Endothelial cell of umbilical vein (primary cell): Measurements from ENCODE around the gene TMEM129. TPM values are rescaled to one million over a fixed set of nuclear protein-coding genes. Genes with fewer than 3 reads are reported as not detected.

ENCODE experiments used
- BruUV-seq: library from RNA; stranded (reverse); fragments of 400-500 nt; replicated peaks from 2 replicates; lab custom pipeline; 2021; lab: Mats Ljungman, UMichigan
- CTCF ChIA-PET: fragments of 300-600, 350-600 bp; sonication (Branson Sonifier 250); formaldehyde crosslinking; loops from one replicate; lab custom pipeline; 2021; ENCODE audit warnings: antibody characterized with exemption, inconsistent platforms; lab: Charles Lee
- POLR2A ChIA-PET: fragments of 300-600, 350-600 bp; sonication (Branson Sonifier 250); formaldehyde crosslinking; loops from one replicate; lab custom pipeline; 2021; ENCODE audit warnings: antibody characterized with exemption, inconsistent platforms; lab: Charles Lee
- DNase-seq: peaks from one replicate; pipeline ENCODE4 v3.0.0-alpha.2; 2011; ENCODE audit warnings: low read depth, low spot score
- FAIRE-seq: peaks from 2 replicates; lab custom pipeline; 2011; peaks lifted over from hg19 to GRCh38; lab: Jason Lieb, UNC
- H2AFZ ChIP-seq: 2 replicates; pipeline ENCODE4 v1.6.0; 2012; ENCODE audit warnings: low read depth, low read length, control low read depth, inconsistent platforms
- H3K27ac ChIP-seq: 2 replicates; pipeline ENCODE4 v1.5.1; 2011; ENCODE audit warnings: low read depth, mild to moderate bottlenecking, control low read depth, low read length, moderate library complexity; ENCODE audit not compliant: insufficient read depth
- H3K27me3 ChIP-seq, 2 experiments: 2 replicates each; pipeline versions ENCODE4 v1.6.0 to v1.6.1; 2011; ENCODE audit warnings: low read length in 2 of 2, mixed read lengths in 1 of 2; ENCODE audit not compliant: control insufficient read depth in 2 of 2, insufficient read depth in 2 of 2
- H3K36me3 ChIP-seq, 2 experiments: 2 replicates in 1 of 2; 3 replicates in 1 of 2; pipeline ENCODE4 v1.5.1; 2011; ENCODE audit warnings: low read length in 2 of 2, mild to moderate bottlenecking in 1 of 2, moderate library complexity in 1 of 2; ENCODE audit not compliant: control insufficient read depth in 2 of 2, insufficient read depth in 2 of 2; ENCODE audit errors: extremely low read depth in 1 of 2
- H3K4me1 ChIP-seq: 3 replicates; pipeline ENCODE4 v1.5.1; 2011; ENCODE audit warnings: mild to moderate bottlenecking, low read length; ENCODE audit not compliant: control insufficient read depth, insufficient read depth; ENCODE audit errors: extremely low read depth
- H3K4me2 ChIP-seq: 2 replicates; pipeline ENCODE4 v1.6.1; 2011; ENCODE audit warnings: low read length, control low read depth, mixed read lengths; ENCODE audit not compliant: insufficient read depth
- H3K4me3 ChIP-seq, 3 experiments: fragments of 200-600 bp in 1 of 3; sonication (generic), shearing (Covaris generic) in 1 of 3; replicated peaks in 1 of 3; 2 replicates each; pipeline ENCODE4 v1.5.1; 2011 to 2016; ENCODE audit warnings: control low read depth in 3 of 3, low read length in 3 of 3, mild to moderate bottlenecking in 2 of 3, inconsistent platforms in 1 of 3, low read depth in 1 of 3, moderate library complexity in 1 of 3; ENCODE audit not compliant: insufficient read depth in 1 of 3
- H3K79me2 ChIP-seq: 2 replicates; pipeline ENCODE4 v1.6.0; 2012; ENCODE audit warnings: low read length, inconsistent platforms; ENCODE audit not compliant: control insufficient read depth, insufficient read depth
- H3K9ac ChIP-seq: replicated peaks from 2 replicates; pipeline ENCODE3; 2011; ENCODE audit warnings: low read length, control low read depth; ENCODE audit not compliant: insufficient read depth; ENCODE audit errors: extremely low read depth
- H3K9me1 ChIP-seq: replicated peaks from 3 replicates; pipeline ENCODE4 v1.6.0; 2011; ENCODE audit warnings: mild to moderate bottlenecking, low read length; ENCODE audit not compliant: control insufficient read depth, insufficient read depth; ENCODE audit errors: extremely low read depth
- H3K9me3 ChIP-seq: replicated peaks from 2 replicates; pipeline ENCODE4 v1.5.1; 2012; ENCODE audit warnings: low read length, inconsistent platforms; ENCODE audit not compliant: control insufficient read depth, insufficient read depth
- H4K20me1 ChIP-seq: replicated peaks from 2 replicates; pipeline ENCODE3; 2011; ENCODE audit warnings: mild to moderate bottlenecking, low read length; ENCODE audit not compliant: control insufficient read depth, insufficient read depth; ENCODE audit errors: extremely low read depth
- CTCF ChIP-seq, 2 donors: IDR thresholded peaks; 1 replicate in 1 of 2; 2 replicates in 1 of 2; pipeline ENCODE4 v1.5.1; 2011; ENCODE audit warnings: low read length in 2 of 2, mild to moderate bottlenecking in 2 of 2, moderate library complexity in 2 of 2, control low read depth in 1 of 2, inconsistent platforms in 1 of 2, low read depth in 1 of 2; ENCODE audit not compliant: insufficient read depth in 1 of 2; ENCODE audit errors: extremely low read depth in 1 of 2
- EZH2 ChIP-seq: IDR thresholded peaks from 2 replicates; pipeline ENCODE4 v1.6.1; 2012; ENCODE audit warnings: borderline replicate concordance, low read depth, mild to moderate bottlenecking, moderate library complexity, low read length, inconsistent platforms; ENCODE audit not compliant: severe bottlenecking
- FOS ChIP-seq: IDR thresholded peaks from 2 replicates; pipeline ENCODE4 v1.6.1; 2011; ENCODE audit warnings: mild to moderate bottlenecking, low read length, moderate library complexity, borderline replicate concordance; ENCODE audit not compliant: insufficient read depth
- GATA2 ChIP-seq: IDR thresholded peaks from 2 replicates; pipeline ENCODE4 v1.7.0; 2011; ENCODE audit warnings: low read depth, mild to moderate bottlenecking, moderate library complexity, mixed read lengths, low read length; ENCODE audit not compliant: insufficient read length, insufficient read depth
- JUN ChIP-seq: IDR thresholded peaks from 2 replicates; pipeline ENCODE4 v1.6.1; 2011; ENCODE audit warnings: borderline replicate concordance, low read depth; ENCODE audit not compliant: insufficient read length, insufficient read depth
- MAX ChIP-seq: IDR thresholded peaks from 2 replicates; pipeline ENCODE4 v1.6.1; 2011; ENCODE audit not compliant: insufficient read depth, insufficient read length
- MYC ChIP-seq: IDR thresholded peaks from one replicate; pipeline ENCODE4 v1.6.1; 2011; ENCODE audit warnings: mild to moderate bottlenecking, low read depth, low read length
- POLR2A ChIP-seq: IDR thresholded peaks from 2 replicates; pipeline ENCODE4 v1.6.1; 2012; ENCODE audit warnings: low read depth, mild to moderate bottlenecking, control low read depth, low read length
- POLR2AphosphoS5 ChIP-seq: IDR thresholded peaks from 2 replicates; pipeline ENCODE4 v1.6.1; 2012; ENCODE audit warnings: low read depth, mild to moderate bottlenecking, control low read depth, low read length, moderate library complexity; ENCODE audit not compliant: insufficient read depth
- dilution Hi-C: fragments of 300-500 bp; cut with MboI; formaldehyde crosslinking; loops from one replicate; pipeline ENCODE4 v1.15.0; 2019; ENCODE audit warnings: low sequenced_read_pairs; ENCODE audit not compliant: extremely low pct_ligation_motif_present
- intact Hi-C: fragments of 100-400 bp; cut with micrococcal nuclease; formaldehyde crosslinking; loops from one replicate; pipeline ENCODE4 v1.10.0; 2022
- polyA plus RNA-seq, 4 experiments: library from polyadenylated mRNA; depleted of rRNA in 3 of 4; stranded (reverse) in 3 of 4; unstranded in 1 of 4; fragments of >200 nt; gene quantifications; 2 replicates each; pipeline versions ENCODE4 v1.2.1 to v1.2.3, GENCODE V29; 2011 to 2012; ENCODE audit warnings: missing spikeins in 1 of 4
- total RNA-seq: library from RNA; stranded (reverse); gene quantifications from 2 replicates; pipeline ENCODE4 v1.2.3, GENCODE V29; 2021

TMEM129 gene
- total and polyA plus RNA-seq, 2 donors (not counting 3 experiments of a cell fraction or from before 2014, with no cell fraction given), result 23.2 to 33.2 TPM

- dilution Hi-C loops, result no loop called here
- FAIRE-seq, result no peak
Observed at GRCh38 chr4:1761130-1761689, 40.1 kb upstream of the TMEM129 start.

More at GRCh38 chr4:1761130-1761689, 40.1 kb upstream of the TMEM129 start:
- Histone ChIP-seq H3K27ac (no peak overlapping the region), H3K9me3 (no peaks in the 10 kb centered on the region), H3K4me2 (no peak overlapping the region), H3K27me3 (no peaks in the 10 kb centered on the region), H3K9ac (no peak overlapping the region), H4K20me1 (no peaks in the 10 kb centered on the region), H3K79me2 (no peaks in the 10 kb centered on the region), H2AFZ (no peak overlapping the region), H3K4me3 (no peak overlapping the region), H3K9me1 (no peaks in the 10 kb centered on the region), H3K36me3 (no peaks in the 10 kb centered on the region), H3K4me1 (peaks cover 9% of the 10 kb centered on the region)
- intact Hi-C loops, result no loop called here
- no TSS peak for BruUV-seq
- TF ChIP-seq POLR2AphosphoS5, result no peak
- TF ChIP-seq EZH2, result no peak
- no peak for TF ChIP-seq POLR2A
- TF ChIP-seq GATA2, result no peak
- no peak for TF ChIP-seq JUN
- no peak for TF ChIP-seq MAX
- no peak for TF ChIP-seq MYC
- no peak for TF ChIP-seq FOS
- no peak for TF ChIP-seq CTCF (IDR thresholded peaks at IDR 0.05; ENCODE audit: extremely low read depth in 1 of 2, insufficient read depth in 1 of 2, low read depth in 1 of 2, low read length in 2 of 2)
- no peak for DNase-seq
- CTCF ChIA-PET, result no interaction called here
- POLR2A ChIA-PET, result no interaction called here
